ENCODE results near the gene LRIT2.

LRIT2 gene

GRCh38 chr10:84261236-84261915 lies 36.0 kb upstream of the LRIT2 start:
- no peaks in the 10 kb centered on the region for H3K36me3 ChIP-seq (ENCODE audit: control insufficient read depth, insufficient read depth, low read length)
- H3K9ac ChIP-seq (ENCODE audit: low read depth, low read length), result no peak overlapping the region
- no peaks in the 10 kb centered on the region for H3K9me3 ChIP-seq (ENCODE audit: control insufficient read depth, insufficient read depth, low read length)
- H3K4me1 ChIP-seq (ENCODE audit: control insufficient read depth, insufficient read depth, low read length), result peaks cover 5% of the 10 kb centered on the region; the same call in 1 of the 2 replicates
- no peak overlapping the region for H3K27ac ChIP-seq (ENCODE audit: low read depth, low read length)
- H3K4me3 ChIP-seq (ENCODE audit: low read depth, low read length), result no peak overlapping the region
- peaks cover 6% of the 10 kb centered on the region for H3K27me3 ChIP-seq (ENCODE audit: control insufficient read depth, insufficient read depth, low read length)

- no peaks in the 10 kb centered on the region for H3K9me3 ChIP-seq (ENCODE audit: control insufficient read depth, insufficient read depth, low read length)
- H3K9ac ChIP-seq (ENCODE audit: low read depth, low read length), result no peak overlapping the region
- no peak overlapping the region for H3K4me3 ChIP-seq (ENCODE audit: low read depth, low read length)
- H3K36me3 ChIP-seq (ENCODE audit: control insufficient read depth, insufficient read depth, low read length), result no peaks in the 10 kb centered on the region
- no peak overlapping the region for H3K27ac ChIP-seq (ENCODE audit: low read depth, low read length)
- H3K4me1 ChIP-seq (ENCODE audit: control insufficient read depth, insufficient read depth, low read length), result no peaks in the 10 kb centered on the region
- H3K27me3 ChIP-seq (ENCODE audit: control insufficient read depth, insufficient read depth, low read length), result peaks cover 9% of the 10 kb centered on the region
Measured at GRCh38 chr10:84258034-84258695, 32.8 kb upstream of the LRIT2 start.

GRCh38 chr10:84257343-84258020 lies 32.1 kb upstream of the LRIT2 start:
- Histone ChIP-seq H3K9me3 (ENCODE audit: control insufficient read depth, insufficient read depth, low read length) (no peaks in the 10 kb centered on the region), H3K4me1 (ENCODE audit: control insufficient read depth, insufficient read depth, low read length) (no peaks in the 10 kb centered on the region), H3K36me3 (ENCODE audit: control insufficient read depth, insufficient read depth, low read length) (no peaks in the 10 kb centered on the region), H3K4me3 (ENCODE audit: low read depth, low read length) (no peak overlapping the region), H3K27me3 (ENCODE audit: control insufficient read depth, insufficient read depth, low read length) (peaks cover 9% of the 10 kb centered on the region), H3K9ac (ENCODE audit: low read depth, low read length) (no peak overlapping the region), H3K27ac (ENCODE audit: low read depth, low read length) (no peak overlapping the region)

- Histone ChIP-seq H3K27ac (ENCODE audit: low read depth, low read length) (no peak overlapping the region), H3K36me3 (ENCODE audit: control insufficient read depth, insufficient read depth, low read length) (no peaks in the 10 kb centered on the region), H3K9me3 (ENCODE audit: control insufficient read depth, insufficient read depth, low read length) (no peaks in the 10 kb centered on the region), H3K27me3 (ENCODE audit: control insufficient read depth, insufficient read depth, low read length) (peaks cover 9% of the 10 kb centered on the region), H3K9ac (ENCODE audit: low read depth, low read length) (no peak overlapping the region), H3K4me3 (ENCODE audit: low read depth, low read length) (no peak overlapping the region), H3K4me1 (ENCODE audit: control insufficient read depth, insufficient read depth, low read length) (no peaks in the 10 kb centered on the region)
Measured at GRCh38 chr10:84256510-84257342, 31.4 kb upstream of the LRIT2 start.

- Histone ChIP-seq H3K9ac (ENCODE audit: low read depth, low read length) (no peak overlapping the region), H3K9me3 (ENCODE audit: control insufficient read depth, insufficient read depth, low read length) (no peaks in the 10 kb centered on the region), H3K36me3 (ENCODE audit: control insufficient read depth, insufficient read depth, low read length) (no peaks in the 10 kb centered on the region), H3K27ac (ENCODE audit: low read depth, low read length) (no peak overlapping the region), H3K4me3 (ENCODE audit: low read depth, low read length) (no peak overlapping the region), H3K27me3 (ENCODE audit: control insufficient read depth, insufficient read depth, low read length) (peaks cover 9% of the 10 kb centered on the region), H3K4me1 (ENCODE audit: control insufficient read depth, insufficient read depth, low read length) (no peaks in the 10 kb centered on the region)
Measured at GRCh38 chr10:84254552-84255478, 29.5 kb upstream of the LRIT2 start.

- no peak overlapping the region for H3K9ac ChIP-seq (ENCODE audit: low read depth, low read length)
- H3K27me3 ChIP-seq (ENCODE audit: control insufficient read depth, insufficient read depth, low read length), result no peaks in the 10 kb centered on the region
- H3K4me3 ChIP-seq (ENCODE audit: low read depth, low read length), result no peak overlapping the region
- no peaks in the 10 kb centered on the region for H3K4me1 ChIP-seq (ENCODE audit: control insufficient read depth, insufficient read depth, low read length)
- no peaks in the 10 kb centered on the region for H3K36me3 ChIP-seq (ENCODE audit: control insufficient read depth, insufficient read depth, low read length)
- no peak overlapping the region for H3K27ac ChIP-seq (ENCODE audit: low read depth, low read length)
- H3K9me3 ChIP-seq (ENCODE audit: control insufficient read depth, insufficient read depth, low read length), result no peaks in the 10 kb centered on the region
Measured at GRCh38 chr10:84248794-84249193, 23.4 kb upstream of the LRIT2 start.

- H3K4me3 ChIP-seq (ENCODE audit: low read depth, low read length), result no peak overlapping the region
- H3K27ac ChIP-seq (ENCODE audit: low read depth, low read length), result no peak overlapping the region
- no peaks in the 10 kb centered on the region for H3K27me3 ChIP-seq (ENCODE audit: control insufficient read depth, insufficient read depth, low read length)
Measured at GRCh38 chr10:84247496-84247895, 22.2 kb upstream of the LRIT2 start.

GRCh38 chr10:84244651-84245270 lies 19.4 kb upstream of the LRIT2 start, which contains the start of gene RGR:
TSS of gene RGR (plus strand) at chr10:84245053. CDS start at chr10:84245091, 38 bp downstream.
- H3K27me3 ChIP-seq (ENCODE audit: control insufficient read depth, insufficient read depth, low read length), result no peaks in the 10 kb centered on the region
- H3K4me3 ChIP-seq (ENCODE audit: low read depth, low read length), result no peak within 1 kb of the TSS
- H3K27ac ChIP-seq (ENCODE audit: low read depth, low read length), result no peak within 1 kb of the TSS
- H3K9ac ChIP-seq (ENCODE audit: low read depth, low read length), result no peak within 1 kb of the TSS
- H3K9me3 ChIP-seq (ENCODE audit: control insufficient read depth, insufficient read depth, low read length), result no peaks in the 10 kb centered on the region
- no peaks in the 10 kb centered on the region for H3K36me3 ChIP-seq (ENCODE audit: control insufficient read depth, insufficient read depth, low read length)
- no peaks in the 10 kb centered on the region for H3K4me1 ChIP-seq (ENCODE audit: control insufficient read depth, insufficient read depth, low read length)

More at GRCh38 chr10:84247496-84247895, 22.2 kb upstream of the LRIT2 start:
- Histone ChIP-seq H3K9ac (ENCODE audit: low read depth, low read length) (no peak overlapping the region), H3K36me3 (ENCODE audit: control insufficient read depth, insufficient read depth, low read length) (no peaks in the 10 kb centered on the region), H3K4me1 (ENCODE audit: control insufficient read depth, insufficient read depth, low read length) (no peaks in the 10 kb centered on the region), H3K9me3 (ENCODE audit: control insufficient read depth, insufficient read depth, low read length) (no peaks in the 10 kb centered on the region)

GRCh38 chr10:84243759-84244158 lies 18.4 kb upstream of the LRIT2 start:
- no peak overlapping the region for H3K27ac ChIP-seq (ENCODE audit: low read depth, low read length)
- H3K4me1 ChIP-seq (ENCODE audit: control insufficient read depth, insufficient read depth, low read length), result no peaks in the 10 kb centered on the region
- no peak overlapping the region for H3K9ac ChIP-seq (ENCODE audit: low read depth, low read length)
- H3K36me3 ChIP-seq (ENCODE audit: control insufficient read depth, insufficient read depth, low read length), result no peaks in the 10 kb centered on the region
- H3K9me3 ChIP-seq (ENCODE audit: control insufficient read depth, insufficient read depth, low read length), result no peaks in the 10 kb centered on the region
- H3K27me3 ChIP-seq (ENCODE audit: control insufficient read depth, insufficient read depth, low read length), result no peaks in the 10 kb centered on the region
- no peak overlapping the region for H3K4me3 ChIP-seq (ENCODE audit: low read depth, low read length)
